Measurements from ENCODE around the gene LTB. TPM values are rescaled to one million over a fixed set of nuclear protein-coding genes. Genes with fewer than 3 reads are reported as not detected.

Gene LTB
- total RNA-seq = 0.28 TPM in 1 of 2 replicates, not detected in the other

GRCh38 chr6:31582230-31582643 is at the start of gene LTB:
LTB (minus strand) TSS chr6:31582424; CDS start chr6:31582417, 7 bp downstream.

GRCh38 chr6:31620586-31621319 is 38.5 kb upstream of the LTB start, which contains the start of gene PRRC2A:
PRRC2A (plus strand) TSS chr6:31620715; CDS start chr6:31622790, 2,075 bp downstream.

GRCh38 chr6:31614684-31615578 is 32.7 kb upstream of the LTB start, which contains the start of gene AIF1:
AIF1 (plus strand) TSS chr6:31615234; CDS start chr6:31615330, 96 bp downstream.

GRCh38 chr6:31586008-31586407 is 3.8 kb upstream of the LTB start, which contains the start of gene LST1:
LST1 (plus strand) TSS chr6:31586277; CDS start chr6:31587300, 1,023 bp downstream.

GRCh38 chr6:31575335-31575901 is 6.8 kb downstream of the LTB start, which contains the start of gene TNF:
TNF (plus strand) TSS chr6:31575565; CDS start chr6:31575742, 177 bp downstream.

GRCh38 chr6:31572041-31572911 is 9.9 kb downstream of the LTB start, which contains the start of gene LTA:
LTA (plus strand) TSS chr6:31572289; CDS start chr6:31572743, 454 bp downstream.

GRCh38 chr6:31546958-31547726 is 35.1 kb downstream of the LTB start, which contains the start of gene NFKBIL1:
NFKBIL1 (plus strand) TSS chr6:31547608; CDS start chr6:31547695, 87 bp downstream.

GRCh38 chr6:31546339-31546957 is 35.8 kb downstream of the LTB start, which contains the start of gene ATP6V1G2:
ATP6V1G2 (minus strand) TSS chr6:31546608; CDS start chr6:31546559, 49 bp downstream.

GRCh38 chr6:31541658-31542521 is 40.3 kb downstream of the LTB start, which contains the start of gene DDX39B:
DDX39B (minus strand) TSS chr6:31542003; CDS start chr6:31540532, 1,471 bp downstream.

Other genes starting within 250 kb of the LTB start
- gene HLA-B, start 225.2 kb downstream of the LTB start, total RNA-seq = 116 and 206 TPM in 2 replicates
- 45.1 and 62.3 TPM in 2 replicates for gene MICA, start 178.8 kb downstream of the LTB start, total RNA-seq
- gene MICB, start 84.3 kb downstream of the LTB start, total RNA-seq = 9.0 and 20.7 TPM in 2 replicates
- gene MCCD1, start 53.5 kb downstream of the LTB start, total RNA-seq = not detected in 2 replicates
- 156 and 555 TPM in 2 replicates for gene DDX39B, start 40.4 kb downstream of the LTB start, total RNA-seq
- gene ATP6V1G2, start 35.8 kb downstream of the LTB start, total RNA-seq = 1.2 and 5.1 TPM in 2 replicates
- 19.7 and 32.7 TPM in 2 replicates for gene NFKBIL1, start 34.8 kb downstream of the LTB start, total RNA-seq
- not detected in 2 replicates for gene LTA, start 10.1 kb downstream of the LTB start, total RNA-seq
- gene TNF, start 6.9 kb downstream of the LTB start, total RNA-seq = not detected in 2 replicates
- not detected in 2 replicates for gene LST1, start 3.9 kb upstream of the LTB start, total RNA-seq
- gene NCR3, start 10.6 kb upstream of the LTB start, total RNA-seq = not detected in 2 replicates
- gene AIF1, start 32.8 kb upstream of the LTB start, total RNA-seq = not detected in 2 replicates
- 19.7 and 31.1 TPM in 2 replicates for gene PRRC2A, start 38.3 kb upstream of the LTB start, total RNA-seq
- 90.5 and 111 TPM in 2 replicates for gene BAG6, start 70.2 kb upstream of the LTB start, total RNA-seq
- 0.28 and 1.2 TPM in 2 replicates for gene APOM, start 73.5 kb upstream of the LTB start, total RNA-seq
- 21.9 and 23.4 TPM in 2 replicates for gene C6orf47, start 78.4 kb upstream of the LTB start, total RNA-seq
- 14.1 and 22.2 TPM in 2 replicates for gene GPANK1, start 82.6 kb upstream of the LTB start, total RNA-seq
- gene CSNK2B, start 83.7 kb upstream of the LTB start, total RNA-seq = 93.0 and 140 TPM in 2 replicates
- 2.0 and 2.3 TPM in 2 replicates for gene LY6G5B, start 87.6 kb upstream of the LTB start, total RNA-seq
- 0.38 and 1.7 TPM in 2 replicates for gene LY6G5C, start 98.6 kb upstream of the LTB start, total RNA-seq
- 47.1 and 56.7 TPM in 2 replicates for gene ABHD16A, start 120.9 kb upstream of the LTB start, total RNA-seq
- not detected in 2 replicates for gene LY6G6F, start 124.4 kb upstream of the LTB start, total RNA-seq
- gene LY6G6D, start 132.9 kb upstream of the LTB start, total RNA-seq = not detected in 2 replicates
- under 0.01 TPM in 1 of 2 replicates, not detected in the other for gene LY6G6C, start 139.3 kb upstream of the LTB start, total RNA-seq
- gene MPIG6B, start 140.9 kb upstream of the LTB start, total RNA-seq = 0.28 TPM in 1 of 2 replicates, not detected in the other
- 58.1 and 70.5 TPM in 2 replicates for gene DDAH2, start 146.9 kb upstream of the LTB start, total RNA-seq
- gene CLIC1, start 154.1 kb upstream of the LTB start, total RNA-seq = 711 and 1,283 TPM in 2 replicates
- gene MSH5, start 157.6 kb upstream of the LTB start, total RNA-seq = 4.4 and 5.4 TPM in 2 replicates
- gene SAPCD1, start 180.2 kb upstream of the LTB start, total RNA-seq = 0.19 and 0.85 TPM in 2 replicates
- under 0.01 TPM in 1 of 2 replicates, not detected in the other for gene VWA7, start 194.9 kb upstream of the LTB start, total RNA-seq
- gene VARS1, start 213.3 kb upstream of the LTB start, total RNA-seq = 32.4 and 91.3 TPM in 2 replicates
- 18.0 and 46.2 TPM in 2 replicates for gene LSM2, start 224.5 kb upstream of the LTB start, total RNA-seq
- 1.3 and 2.8 TPM in 2 replicates for gene HSPA1L, start 232.9 kb upstream of the LTB start, total RNA-seq
- gene HSPA1A, start 233.1 kb upstream of the LTB start, total RNA-seq = 87.9 and 192 TPM in 2 replicates
- 119 and 235 TPM in 2 replicates for gene HSPA1B, start 245.3 kb upstream of the LTB start, total RNA-seq